Measurements from ENCODE around the gene CAMK4.

The CAMK4 gene

DNA sequence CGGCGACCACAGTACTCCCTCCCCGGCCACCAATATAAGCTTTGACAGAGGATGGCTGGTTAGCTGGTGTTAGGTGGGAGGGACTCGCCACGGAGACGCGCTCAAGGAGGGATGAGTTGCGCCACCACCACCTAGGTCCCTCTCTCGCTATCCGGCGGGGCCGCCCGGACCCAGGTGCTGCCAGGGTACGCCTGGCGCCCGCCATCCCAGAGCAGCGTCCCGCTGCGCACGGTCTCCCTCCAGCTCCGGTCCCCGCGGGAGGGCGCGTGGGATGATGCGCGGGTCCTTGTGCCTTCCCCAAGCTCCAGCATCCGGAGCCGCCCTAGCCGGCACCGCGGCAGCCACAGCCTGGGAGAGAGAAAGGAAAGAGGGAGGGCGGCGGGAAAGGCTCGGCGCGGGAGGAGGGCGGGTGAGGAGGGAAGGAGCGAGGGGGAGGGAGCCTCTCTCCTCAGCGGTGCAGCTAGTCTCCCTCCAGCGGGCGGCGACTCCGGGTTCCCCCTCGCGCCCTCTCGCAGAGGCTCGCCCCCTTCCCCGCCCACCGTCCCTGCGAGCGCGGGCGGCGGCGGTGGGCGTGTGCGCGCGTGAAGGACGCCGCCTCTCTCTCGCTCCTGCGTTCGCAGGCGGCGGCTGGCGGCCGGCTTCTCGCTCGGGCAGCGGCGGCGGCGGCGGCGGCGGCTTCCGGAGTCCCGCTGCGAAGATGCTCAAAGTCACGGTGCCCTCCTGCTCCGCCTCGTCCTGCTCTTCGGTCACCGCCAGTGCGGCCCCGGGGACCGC is at the start of gene CAMK4:
CAMK4 (plus strand) TSS at position 598 of the 774 bp plus-strand sequence; CDS start at position 698, 100 bp downstream.
- Histone ChIP-seq H3K27ac (ENCODE audit: low read depth, low read length) (no peak within 1 kb of the TSS), H3K9ac (ENCODE audit: low read length) (no peak within 1 kb of the TSS), H3K9me3 (ENCODE audit: low read length) (no peaks in the 10 kb centered on the region), H3K36me3 (ENCODE audit: insufficient read depth, low read length) (no peaks in the 10 kb centered on the region), H3K4me3 (ENCODE audit: low read depth in 1 of 2, low read length in 2 of 2) (peak within 1 kb of the TSS; percentile 53 to 70), H3K27me3 (ENCODE audit: control insufficient read depth in 1 of 2, insufficient read depth in 2 of 2, low read length in 2 of 2) (no peaks in the 10 kb centered on the region), H3K4me1 (ENCODE audit: insufficient read depth, low read length) (peaks cover 6% of the 10 kb centered on the region)

DNA sequence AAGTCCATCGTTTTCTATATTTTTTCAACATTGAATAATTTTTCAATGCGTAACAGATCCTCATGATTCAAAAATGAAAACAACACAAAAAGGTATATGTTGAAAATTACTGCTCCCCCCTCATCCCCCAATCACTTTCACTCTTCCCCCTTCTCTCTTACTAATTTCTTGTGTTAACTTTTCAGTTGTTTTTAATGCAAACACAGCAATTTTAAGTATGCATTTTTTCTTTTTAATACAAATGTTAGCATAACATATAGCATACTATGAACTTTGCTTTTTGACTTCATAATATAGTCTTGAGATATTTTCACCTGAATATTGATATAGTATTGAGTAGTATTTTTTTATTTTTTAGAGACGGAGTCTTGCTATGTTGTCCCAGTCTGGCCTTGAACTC is 41.1 kb upstream of the CAMK4 start:
- Histone ChIP-seq H3K27me3 (ENCODE audit: control insufficient read depth in 1 of 2, insufficient read depth in 2 of 2, low read length in 2 of 2) (no peaks in the 10 kb centered on the region), H3K4me1 (ENCODE audit: insufficient read depth, low read length) (no peaks in the 10 kb centered on the region), H3K36me3 (ENCODE audit: insufficient read depth, low read length) (no peaks in the 10 kb centered on the region), H3K27ac (ENCODE audit: low read depth, low read length) (no peak overlapping the region), H3K9me3 (ENCODE audit: low read length) (no peaks in the 10 kb centered on the region), H3K9ac (ENCODE audit: low read length) (no peak overlapping the region), H3K4me3 (ENCODE audit: low read depth in 1 of 2, low read length in 2 of 2) (no peak overlapping the region)

DNA sequence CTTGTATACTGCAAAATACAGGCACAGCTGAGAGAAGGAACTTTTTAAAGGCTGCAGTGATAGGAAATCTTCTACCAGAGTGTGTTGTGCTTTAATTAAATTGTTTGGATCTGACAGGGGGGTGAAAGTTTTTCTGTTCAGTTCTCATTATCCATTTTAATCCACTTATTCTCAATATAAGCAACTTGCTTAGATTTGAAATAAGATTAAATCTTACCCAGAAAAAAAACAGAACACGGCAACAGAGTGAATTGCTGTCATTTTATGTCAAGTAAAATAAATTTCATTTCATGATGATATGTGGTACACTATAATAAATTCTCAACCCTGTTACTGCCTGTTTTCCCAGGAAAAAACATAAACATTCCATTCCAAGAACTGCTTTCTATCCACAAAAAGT is 37.1 kb upstream of the CAMK4 start:
- Histone ChIP-seq H3K9ac (ENCODE audit: low read length) (no peak overlapping the region), H3K9me3 (ENCODE audit: low read length) (no peaks in the 10 kb centered on the region), H3K4me3 (ENCODE audit: low read depth in 1 of 2, low read length in 2 of 2) (no peak overlapping the region), H3K36me3 (ENCODE audit: insufficient read depth, low read length) (no peaks in the 10 kb centered on the region), H3K4me1 (ENCODE audit: insufficient read depth, low read length) (no peaks in the 10 kb centered on the region), H3K27me3 (ENCODE audit: control insufficient read depth in 1 of 2, insufficient read depth in 2 of 2, low read length in 2 of 2) (no peaks in the 10 kb centered on the region), H3K27ac (ENCODE audit: low read depth, low read length) (no peak overlapping the region)

DNA sequence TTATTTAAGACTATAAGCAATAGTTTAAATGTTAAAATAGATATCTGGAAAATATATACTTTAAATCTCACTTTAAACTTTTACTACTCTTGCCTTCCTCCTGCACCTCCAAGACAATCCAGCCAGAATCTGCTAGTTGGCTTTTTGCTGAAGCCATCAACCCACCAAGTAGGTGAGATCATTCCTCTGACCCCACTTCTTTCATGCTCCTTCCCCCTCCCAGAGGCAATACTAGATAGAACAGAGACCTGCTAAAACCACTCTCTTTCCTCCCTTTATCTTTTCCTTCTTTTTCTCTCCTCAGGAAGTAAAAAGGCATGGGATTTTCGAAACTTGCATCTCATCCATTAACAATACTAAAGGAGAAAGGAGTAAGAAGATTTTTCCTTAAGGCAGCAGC is 30.1 kb upstream of the CAMK4 start:
- Histone ChIP-seq H3K4me3 (ENCODE audit: low read depth in 1 of 2, low read length in 2 of 2) (no peak overlapping the region), H3K9me3 (ENCODE audit: low read length) (no peaks in the 10 kb centered on the region), H3K4me1 (ENCODE audit: insufficient read depth, low read length) (no peaks in the 10 kb centered on the region), H3K27me3 (ENCODE audit: control insufficient read depth in 1 of 2, insufficient read depth in 2 of 2, low read length in 2 of 2) (no peaks in the 10 kb centered on the region), H3K27ac (ENCODE audit: low read depth, low read length) (no peak overlapping the region), H3K9ac (ENCODE audit: low read length) (no peak overlapping the region), H3K36me3 (ENCODE audit: insufficient read depth, low read length) (no peaks in the 10 kb centered on the region)

DNA sequence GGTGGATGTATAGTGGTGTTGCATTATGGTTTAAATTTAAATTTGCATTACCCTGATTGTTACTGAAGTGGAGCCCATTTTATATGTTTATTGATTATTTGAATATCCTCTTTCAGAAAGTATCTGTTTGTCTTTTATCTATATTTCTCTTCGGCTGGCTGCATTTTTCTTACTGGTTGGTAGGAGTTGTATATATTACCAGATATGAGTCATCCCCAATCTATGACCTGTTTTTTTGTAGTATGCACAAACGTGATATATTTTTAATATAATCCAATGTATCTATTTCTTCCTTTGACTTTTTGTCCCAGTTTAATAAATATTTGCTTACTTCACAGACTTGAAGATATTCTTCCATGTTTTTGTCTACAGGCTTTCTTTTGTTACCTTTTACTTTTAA is 29.3 kb upstream of the CAMK4 start:
- Histone ChIP-seq H3K36me3 (ENCODE audit: insufficient read depth, low read length) (no peaks in the 10 kb centered on the region), H3K4me1 (ENCODE audit: insufficient read depth, low read length) (no peaks in the 10 kb centered on the region), H3K27me3 (ENCODE audit: control insufficient read depth in 1 of 2, insufficient read depth in 2 of 2, low read length in 2 of 2) (no peaks in the 10 kb centered on the region), H3K27ac (ENCODE audit: low read depth, low read length) (no peak overlapping the region), H3K9me3 (ENCODE audit: low read length) (no peaks in the 10 kb centered on the region), H3K4me3 (ENCODE audit: low read depth in 1 of 2, low read length in 2 of 2) (no peak overlapping the region), H3K9ac (ENCODE audit: low read length) (no peak overlapping the region)

DNA sequence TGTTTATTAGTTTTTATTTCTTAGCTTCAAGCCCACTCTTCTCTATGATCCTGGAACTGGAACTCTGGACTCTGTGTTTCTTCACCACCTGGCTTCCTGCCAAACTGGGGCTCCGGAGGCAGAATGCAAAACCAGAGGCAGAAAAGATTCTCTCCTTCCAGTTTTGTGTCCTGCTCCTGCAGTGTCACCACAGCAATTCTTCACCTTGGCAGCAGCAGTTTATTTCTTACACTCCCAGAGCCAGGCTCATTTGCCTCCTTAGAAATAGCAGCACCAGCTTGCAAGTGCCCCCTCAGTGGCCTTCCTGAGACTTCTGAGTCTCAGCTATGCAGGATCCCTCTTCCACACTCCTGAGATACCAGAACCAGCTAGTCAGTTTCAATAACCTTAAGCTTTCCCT is 26.7 kb upstream of the CAMK4 start:
- Histone ChIP-seq H3K27me3 (ENCODE audit: control insufficient read depth in 1 of 2, insufficient read depth in 2 of 2, low read length in 2 of 2) (no peaks in the 10 kb centered on the region), H3K4me1 (ENCODE audit: insufficient read depth, low read length) (no peaks in the 10 kb centered on the region)

DNA sequence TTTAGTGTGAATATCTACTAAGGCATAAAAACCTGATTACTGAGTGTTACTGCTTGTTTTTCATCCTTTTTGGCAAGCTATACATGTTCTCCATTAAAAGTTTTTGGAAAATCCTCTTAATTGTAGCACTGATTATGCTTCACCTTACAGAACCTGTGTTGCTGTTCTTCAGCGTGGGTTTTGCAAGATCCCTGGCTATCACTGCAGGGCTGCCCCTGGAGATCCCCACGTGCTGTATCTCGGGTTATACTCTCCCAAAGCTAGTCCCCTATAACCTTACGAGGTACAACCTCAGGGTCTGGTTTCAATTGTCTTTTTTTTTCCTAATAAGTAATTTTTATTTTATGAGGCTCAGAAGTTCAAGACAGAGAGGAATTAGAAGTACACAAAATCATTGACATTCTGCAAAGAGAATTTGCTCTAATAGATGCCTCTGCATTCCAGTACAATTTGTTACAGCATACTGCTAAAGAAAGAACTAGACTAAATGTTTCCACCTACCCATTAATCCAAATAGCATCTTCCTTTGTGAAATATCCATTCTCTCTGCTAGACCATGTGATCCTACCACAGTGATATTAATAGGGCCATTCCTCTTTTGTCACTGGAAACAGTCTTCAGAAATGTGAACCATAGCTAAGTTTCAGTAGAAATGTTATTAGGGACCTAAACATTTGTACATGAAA is 25.8 kb upstream of the CAMK4 start:
- Histone ChIP-seq H3K4me3 (ENCODE audit: low read depth in 1 of 2, low read length in 2 of 2) (no peak overlapping the region), H3K9me3 (ENCODE audit: low read length) (no peaks in the 10 kb centered on the region), H3K27me3 (ENCODE audit: control insufficient read depth in 1 of 2, insufficient read depth in 2 of 2, low read length in 2 of 2) (no peaks in the 10 kb centered on the region), H3K36me3 (ENCODE audit: insufficient read depth, low read length) (no peaks in the 10 kb centered on the region), H3K27ac (ENCODE audit: low read depth, low read length) (no peak overlapping the region), H3K9ac (ENCODE audit: low read length) (no peak overlapping the region), H3K4me1 (ENCODE audit: insufficient read depth, low read length) (no peaks in the 10 kb centered on the region)

More for the DNA sequence above, 26.7 kb upstream of the CAMK4 start:
- H3K4me3 ChIP-seq (ENCODE audit: low read depth in 1 of 2, low read length in 2 of 2) = no peak overlapping the region
- H3K36me3 ChIP-seq (ENCODE audit: insufficient read depth, low read length) = no peaks in the 10 kb centered on the region
- H3K9me3 ChIP-seq (ENCODE audit: low read length) = no peaks in the 10 kb centered on the region
- no peak overlapping the region for H3K27ac ChIP-seq (ENCODE audit: low read depth, low read length)
- H3K9ac ChIP-seq (ENCODE audit: low read length) = no peak overlapping the region

DNA sequence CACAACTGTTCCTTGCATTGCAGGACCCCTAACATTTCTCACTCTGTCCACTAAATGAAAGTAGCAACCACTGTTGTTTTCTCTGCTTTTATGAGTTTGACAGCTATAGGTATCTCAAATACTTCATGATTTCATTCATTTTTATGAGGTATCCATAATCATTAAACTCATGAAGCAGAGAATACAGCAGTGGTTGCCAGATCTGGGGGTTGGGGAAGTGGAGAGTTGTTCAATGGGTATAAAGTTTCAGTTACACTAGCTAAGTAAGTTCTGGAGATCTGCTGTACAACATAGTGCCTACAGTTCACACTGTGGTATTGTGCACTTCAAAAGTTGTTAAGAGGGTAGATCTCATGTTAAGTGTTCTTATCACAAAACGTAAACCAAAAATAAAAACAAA is 23.4 kb upstream of the CAMK4 start:
- no peaks in the 10 kb centered on the region for H3K27me3 ChIP-seq (ENCODE audit: control insufficient read depth in 1 of 2, insufficient read depth in 2 of 2, low read length in 2 of 2)

DNA sequence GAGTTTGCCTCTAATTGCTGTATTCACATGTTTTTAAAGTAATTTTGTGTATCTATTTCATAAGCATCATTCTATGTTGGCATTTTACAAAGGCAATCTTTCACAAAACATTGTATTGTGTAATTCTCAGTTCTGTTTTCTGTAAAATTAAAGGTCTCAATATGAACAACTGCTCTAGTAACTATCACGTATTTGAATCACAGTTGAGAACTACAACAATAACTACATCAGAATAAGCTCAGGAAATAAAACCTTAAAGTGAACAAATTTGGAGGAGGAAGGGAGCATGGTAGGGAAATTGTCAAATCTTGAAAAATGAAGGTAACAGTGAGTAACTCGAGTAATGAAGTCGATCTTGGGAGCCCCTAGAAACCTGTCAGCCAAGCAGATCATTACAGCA is 22.5 kb upstream of the CAMK4 start:
- H3K9ac ChIP-seq (ENCODE audit: low read length) = no peak overlapping the region
- H3K4me1 ChIP-seq (ENCODE audit: insufficient read depth, low read length) = no peaks in the 10 kb centered on the region
- no peak overlapping the region for H3K27ac ChIP-seq (ENCODE audit: low read depth, low read length)
- H3K9me3 ChIP-seq (ENCODE audit: low read length) = no peaks in the 10 kb centered on the region
- no peak overlapping the region for H3K4me3 ChIP-seq (ENCODE audit: low read depth in 1 of 2, low read length in 2 of 2)
- H3K27me3 ChIP-seq (ENCODE audit: control insufficient read depth in 1 of 2, insufficient read depth in 2 of 2, low read length in 2 of 2) = no peaks in the 10 kb centered on the region
- H3K36me3 ChIP-seq (ENCODE audit: insufficient read depth, low read length) = no peaks in the 10 kb centered on the region

More for the DNA sequence above, 23.4 kb upstream of the CAMK4 start:
- H3K36me3 ChIP-seq (ENCODE audit: insufficient read depth, low read length) = no peaks in the 10 kb centered on the region
- H3K4me1 ChIP-seq (ENCODE audit: insufficient read depth, low read length) = no peaks in the 10 kb centered on the region
- no peak overlapping the region for H3K27ac ChIP-seq (ENCODE audit: low read depth, low read length)
- no peaks in the 10 kb centered on the region for H3K9me3 ChIP-seq (ENCODE audit: low read length)
- H3K4me3 ChIP-seq (ENCODE audit: low read depth in 1 of 2, low read length in 2 of 2) = no peak overlapping the region
- no peak overlapping the region for H3K9ac ChIP-seq (ENCODE audit: low read length)

DNA sequence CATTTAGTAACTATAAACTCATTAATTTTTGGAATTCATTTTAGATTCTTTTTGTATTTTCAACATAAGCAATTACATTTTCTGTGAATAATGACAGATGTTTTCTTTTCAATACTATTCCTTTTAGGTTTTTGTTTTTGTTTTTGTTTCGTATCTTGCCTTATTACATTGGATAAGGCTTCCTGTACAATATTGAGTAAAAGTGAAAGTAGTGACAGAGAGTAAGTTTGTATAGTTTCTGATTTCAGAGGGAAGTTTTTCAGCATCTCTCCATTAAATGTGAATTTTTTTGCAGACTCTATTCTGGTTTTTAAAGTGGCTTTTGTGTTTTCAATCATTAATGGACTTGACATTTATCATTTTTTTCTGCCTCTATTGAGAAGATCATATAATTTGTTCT is 12.8 kb upstream of the CAMK4 start:
- Histone ChIP-seq H3K9me3 (ENCODE audit: low read length) (no peaks in the 10 kb centered on the region), H3K36me3 (ENCODE audit: insufficient read depth, low read length) (no peaks in the 10 kb centered on the region), H3K27ac (ENCODE audit: low read depth, low read length) (no peak overlapping the region), H3K9ac (ENCODE audit: low read length) (no peak overlapping the region), H3K4me1 (ENCODE audit: insufficient read depth, low read length) (no peaks in the 10 kb centered on the region), H3K4me3 (ENCODE audit: low read depth in 1 of 2, low read length in 2 of 2) (no peak overlapping the region), H3K27me3 (ENCODE audit: control insufficient read depth in 1 of 2, insufficient read depth in 2 of 2, low read length in 2 of 2) (no peaks in the 10 kb centered on the region)

DNA sequence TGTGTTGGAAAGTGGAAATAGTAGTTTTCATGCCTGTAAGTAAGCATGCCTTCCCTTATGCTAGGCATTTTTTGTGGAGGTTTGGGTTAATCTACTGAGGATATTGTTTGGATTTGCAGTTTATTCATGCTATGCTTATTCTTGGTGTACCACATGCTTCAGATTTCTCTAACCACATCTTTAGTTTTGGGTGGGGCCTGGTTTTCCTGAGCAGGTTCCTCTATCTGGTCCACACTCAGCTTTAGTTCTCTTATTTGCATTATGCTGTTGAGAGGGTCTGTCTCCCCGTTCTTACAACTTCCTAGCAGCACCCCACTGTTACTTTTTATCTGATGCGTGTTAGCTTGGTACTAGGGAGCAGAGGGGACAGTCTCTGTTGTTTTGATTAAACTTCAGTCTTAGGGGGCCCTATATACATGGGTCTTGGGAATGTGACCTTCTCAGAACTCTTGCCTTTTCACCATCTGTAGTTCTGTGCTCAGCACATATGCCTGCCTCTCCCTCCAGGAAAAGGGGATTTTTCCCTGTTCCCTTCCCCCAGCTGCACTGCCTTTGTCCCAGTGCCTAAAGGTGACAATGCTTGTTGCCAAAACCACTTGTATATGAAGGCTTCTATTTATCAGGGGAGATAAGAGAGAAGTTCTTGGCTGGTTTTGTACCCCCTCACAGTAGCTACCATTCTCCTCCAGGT is 10.0 kb upstream of the CAMK4 start:
- Histone ChIP-seq H3K27ac (ENCODE audit: low read depth, low read length) (no peak overlapping the region), H3K9ac (ENCODE audit: low read length) (no peak overlapping the region), H3K27me3 (ENCODE audit: control insufficient read depth in 1 of 2, insufficient read depth in 2 of 2, low read length in 2 of 2) (no peaks in the 10 kb centered on the region), H3K9me3 (ENCODE audit: low read length) (no peaks in the 10 kb centered on the region), H3K4me1 (ENCODE audit: insufficient read depth, low read length) (no peaks in the 10 kb centered on the region), H3K4me3 (ENCODE audit: low read depth in 1 of 2, low read length in 2 of 2) (no peak overlapping the region), H3K36me3 (ENCODE audit: insufficient read depth, low read length) (no peaks in the 10 kb centered on the region)
